HEK293T (cell line): ENCODE results near the gene BCAS1.

Experiments used
- PKNOX1 ChIP-seq: fragments of 450-650 bp; IDR thresholded peaks from 2 replicates; pipeline ENCODE4 v1.6.1; 2016
- SP1 ChIP-seq: fragments of 450-650 bp; IDR thresholded peaks from 2 replicates; pipeline ENCODE4 v1.6.1; 2017

- TF ChIP-seq SP1 (no peak), PKNOX1 (no peak)
Measured at GRCh38 chr20:53996584-53997486, 73.6 kb downstream of the BCAS1 start.
